Measurements from ENCODE around the gene TSHR.

- TF ChIP-seq CEBPB (IDR thresholded peaks at IDR 0.05) (no peak), YY1 (IDR thresholded peaks at IDR 0.05; ENCODE audit: low read depth) (no peak), ZBTB7A (IDR thresholded peaks at IDR 0.05; ENCODE audit: low read depth) (no peak), TEAD4 (IDR thresholded peaks at IDR 0.05) (no peak), NFIC (IDR thresholded peaks at IDR 0.05) (no peak), EP300 (IDR thresholded peaks at IDR 0.05; ENCODE audit: borderline replicate concordance) (no peak), MAX (IDR thresholded peaks at IDR 0.05) (no peak), EGR1 (IDR thresholded peaks at IDR 0.05) (no peak), TAF1 (IDR thresholded peaks at IDR 0.05; ENCODE audit: low read depth) (no peak), TCF12 (IDR thresholded peaks at IDR 0.05; ENCODE audit: low read depth) (no peak), FOXM1 (IDR thresholded peaks at IDR 0.05; ENCODE audit: borderline replicate concordance, low read depth) (no peak), RAD21 (IDR thresholded peaks at IDR 0.05; ENCODE audit: low read depth) (no peak), USF1 (IDR thresholded peaks at IDR 0.05) (no peak)
These were observed 100.5 kb downstream of the TSHR start for GRCh38 chr14:81055971-81056370.

Measured in Ishikawa (cell line).